Panc1 (cell line): ENCODE measurements around the gene MCU.

Source experiments
- CTCF ChIP-seq: fragments of 450-650 bp; IDR thresholded peaks from 2 replicates; pipeline ENCODE4 v1.5.1; 2017; ENCODE audit warnings: mild to moderate bottlenecking
- POLR2AphosphoS5 ChIP-seq: IDR thresholded peaks from 2 replicates; pipeline ENCODE4 v1.6.1; 2012; ENCODE audit warnings: mild to moderate bottlenecking, low read depth, low read length, moderate library complexity
- TF ChIP-seq, protein P1 (sequence below), 2 experiments: IDR thresholded peaks; 2 replicates each; pipeline ENCODE4 v1.6.1; 2011 to 2012; ENCODE audit warnings: low read depth in 2 of 2, control low read depth in 1 of 2, low read length in 1 of 2, mild to moderate bottlenecking in 1 of 2, moderate library complexity in 1 of 2; ENCODE audit not compliant: insufficient read depth in 1 of 2

GRCh38 chr10:72862957-72863356 lies 171.0 kb downstream of the MCU start:
- TF ChIP-seq CTCF (no peak), POLR2AphosphoS5 (no peak)
- TF ChIP-seq, protein P1, sequence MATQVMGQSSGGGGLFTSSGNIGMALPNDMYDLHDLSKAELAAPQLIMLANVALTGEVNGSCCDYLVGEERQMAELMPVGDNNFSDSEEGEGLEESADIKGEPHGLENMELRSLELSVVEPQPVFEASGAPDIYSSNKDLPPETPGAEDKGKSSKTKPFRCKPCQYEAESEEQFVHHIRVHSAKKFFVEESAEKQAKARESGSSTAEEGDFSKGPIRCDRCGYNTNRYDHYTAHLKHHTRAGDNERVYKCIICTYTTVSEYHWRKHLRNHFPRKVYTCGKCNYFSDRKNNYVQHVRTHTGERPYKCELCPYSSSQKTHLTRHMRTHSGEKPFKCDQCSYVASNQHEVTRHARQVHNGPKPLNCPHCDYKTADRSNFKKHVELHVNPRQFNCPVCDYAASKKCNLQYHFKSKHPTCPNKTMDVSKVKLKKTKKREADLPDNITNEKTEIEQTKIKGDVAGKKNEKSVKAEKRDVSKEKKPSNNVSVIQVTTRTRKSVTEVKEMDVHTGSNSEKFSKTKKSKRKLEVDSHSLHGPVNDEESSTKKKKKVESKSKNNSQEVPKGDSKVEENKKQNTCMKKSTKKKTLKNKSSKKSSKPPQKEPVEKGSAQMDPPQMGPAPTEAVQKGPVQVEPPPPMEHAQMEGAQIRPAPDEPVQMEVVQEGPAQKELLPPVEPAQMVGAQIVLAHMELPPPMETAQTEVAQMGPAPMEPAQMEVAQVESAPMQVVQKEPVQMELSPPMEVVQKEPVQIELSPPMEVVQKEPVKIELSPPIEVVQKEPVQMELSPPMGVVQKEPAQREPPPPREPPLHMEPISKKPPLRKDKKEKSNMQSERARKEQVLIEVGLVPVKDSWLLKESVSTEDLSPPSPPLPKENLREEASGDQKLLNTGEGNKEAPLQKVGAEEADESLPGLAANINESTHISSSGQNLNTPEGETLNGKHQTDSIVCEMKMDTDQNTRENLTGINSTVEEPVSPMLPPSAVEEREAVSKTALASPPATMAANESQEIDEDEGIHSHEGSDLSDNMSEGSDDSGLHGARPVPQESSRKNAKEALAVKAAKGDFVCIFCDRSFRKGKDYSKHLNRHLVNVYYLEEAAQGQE (IDR thresholded peaks at IDR 0.05; ENCODE audit: insufficient read depth in 1 of 2, low read depth in 2 of 2, low read length in 1 of 2) = no peak
